Activated gamma-delta T cell (primary cell): ENCODE measurements around the gene RAPGEF1.
A peak's percentile ranks its signal among the peaks of the same experiment; 100 is the strongest.
"Not testable (repeated sequence)": the region's sequence is repeated elsewhere in the genome, so short reads cannot be mapped to it uniquely, and the experiment has no call there.

Experiments used
- DNase-seq: peaks from one replicate; lab custom pipeline; 2025; lab: John Stamatoyannopoulos, UW

RAPGEF1 gene

DNA sequence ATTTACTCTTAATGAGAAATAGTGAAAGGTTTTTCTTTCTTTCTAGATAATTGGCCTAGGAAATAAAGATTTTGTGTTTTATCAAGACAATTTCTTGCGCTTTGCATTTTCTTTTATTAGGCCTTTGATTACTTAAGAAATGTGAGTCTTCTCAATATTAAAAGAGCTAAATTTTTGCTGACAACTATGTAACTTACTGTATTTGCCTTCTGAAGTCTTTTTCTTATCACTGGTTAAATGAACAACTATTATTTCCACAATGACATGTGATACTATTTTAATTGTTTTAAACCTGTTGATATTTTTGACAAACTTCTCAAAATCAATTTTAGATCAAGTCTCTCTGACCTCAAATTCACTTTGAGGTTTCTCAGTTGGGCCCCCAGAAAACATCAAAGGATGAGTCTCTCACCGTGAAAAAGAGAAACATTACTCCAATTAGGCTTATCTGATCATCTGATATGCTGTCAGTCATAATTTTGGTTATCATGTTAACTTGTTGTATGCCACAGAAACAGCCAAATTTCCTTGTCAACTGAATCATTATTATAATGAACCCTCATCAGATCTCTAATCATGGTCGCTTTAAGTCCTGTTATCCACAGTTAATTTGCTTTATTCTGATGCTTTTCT, 48.8 kb downstream of the RAPGEF1 start:
- no peak for DNase-seq

GRCh38 chr9:131690462-131690861, 49.4 kb downstream of the RAPGEF1 start:
- no peak for DNase-seq

GRCh38 chr9:131688377-131688776, 51.5 kb downstream of the RAPGEF1 start:
- no peak for DNase-seq

- no peak for DNase-seq
These were observed 53.8 kb downstream of the RAPGEF1 start for GRCh38 chr9:131685753-131686706.

DNA sequence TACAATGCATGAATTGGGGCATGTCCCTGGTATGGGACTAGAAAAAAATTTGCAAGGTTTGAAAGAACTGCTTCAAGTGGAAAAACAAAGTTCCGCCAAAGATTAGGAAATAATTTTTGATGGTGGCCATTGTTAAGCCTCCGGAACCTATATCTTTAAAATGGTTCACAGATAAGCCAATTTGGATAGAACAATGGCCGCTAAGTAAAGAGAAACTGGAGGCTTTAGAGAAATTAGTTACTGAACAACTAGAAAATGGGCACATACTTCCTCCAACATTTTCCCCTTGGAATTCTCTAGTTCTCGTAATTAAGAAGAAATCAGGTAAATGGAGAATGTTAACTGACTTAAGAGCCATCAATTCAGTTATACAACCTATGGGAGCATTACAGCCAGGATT, 56.8 kb downstream of the RAPGEF1 start:
- DNase-seq: not testable (repeated sequence)

- no peak for DNase-seq
These were observed 57.6 kb downstream of the RAPGEF1 start for GRCh38 chr9:131682261-131682660.

- not testable (repeated sequence) for DNase-seq
These were observed 58.0 kb downstream of the RAPGEF1 start for GRCh38 chr9:131681826-131682225.

DNA sequence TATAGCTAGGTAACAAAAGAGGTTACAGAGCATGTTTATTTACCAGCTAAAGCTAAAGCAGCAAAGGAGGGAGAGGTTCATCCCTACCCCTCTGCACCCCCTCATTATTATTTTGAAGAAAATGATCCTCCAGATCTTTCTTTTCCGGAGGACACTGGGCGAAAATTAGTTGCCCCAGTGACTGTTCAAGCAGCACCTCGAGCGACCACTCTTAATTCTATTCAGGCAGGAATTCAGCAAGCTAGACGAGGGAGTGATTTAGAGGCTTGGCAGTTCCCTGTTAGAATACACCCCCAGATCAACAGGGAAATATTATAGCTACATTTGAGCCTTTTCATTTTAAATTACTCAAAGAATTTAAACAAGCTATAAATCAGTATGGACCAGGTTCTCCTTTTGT, 58.8 kb downstream of the RAPGEF1 start:
- not testable (repeated sequence) for DNase-seq

- no peak for DNase-seq
These were observed 60.4 kb downstream of the RAPGEF1 start for GRCh38 chr9:131679261-131680020.

DNA sequence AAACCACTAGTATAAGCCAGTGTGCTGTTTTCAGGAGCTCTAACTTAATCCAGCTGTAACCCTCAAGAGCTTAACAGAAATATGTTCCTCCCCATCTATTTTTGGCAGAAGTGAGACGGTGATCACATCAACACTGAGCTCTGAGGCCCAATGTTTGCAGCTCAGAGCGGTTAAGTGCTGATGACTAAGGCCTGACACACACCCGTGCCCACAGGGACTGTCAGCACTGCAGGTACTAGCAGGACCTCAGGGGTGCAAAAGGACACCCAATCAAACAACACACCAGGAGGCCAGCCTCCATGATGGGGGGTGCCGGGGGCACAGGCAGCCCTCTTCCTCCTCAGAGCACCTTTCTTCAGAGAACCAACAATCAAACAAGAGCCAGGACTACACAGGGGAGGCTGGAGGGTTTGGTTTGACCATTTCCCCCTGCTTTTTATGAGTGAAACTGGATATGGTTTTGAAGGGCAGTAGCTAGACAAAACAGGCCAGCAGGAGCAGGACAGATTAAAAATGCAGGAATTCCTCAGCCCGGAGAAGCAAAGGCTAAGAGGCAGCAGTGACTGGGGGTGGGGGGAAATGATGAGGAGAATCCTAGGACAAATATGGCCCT, 61.3 kb downstream of the RAPGEF1 start:
- DNase-seq: peak; percentile 24

DNA sequence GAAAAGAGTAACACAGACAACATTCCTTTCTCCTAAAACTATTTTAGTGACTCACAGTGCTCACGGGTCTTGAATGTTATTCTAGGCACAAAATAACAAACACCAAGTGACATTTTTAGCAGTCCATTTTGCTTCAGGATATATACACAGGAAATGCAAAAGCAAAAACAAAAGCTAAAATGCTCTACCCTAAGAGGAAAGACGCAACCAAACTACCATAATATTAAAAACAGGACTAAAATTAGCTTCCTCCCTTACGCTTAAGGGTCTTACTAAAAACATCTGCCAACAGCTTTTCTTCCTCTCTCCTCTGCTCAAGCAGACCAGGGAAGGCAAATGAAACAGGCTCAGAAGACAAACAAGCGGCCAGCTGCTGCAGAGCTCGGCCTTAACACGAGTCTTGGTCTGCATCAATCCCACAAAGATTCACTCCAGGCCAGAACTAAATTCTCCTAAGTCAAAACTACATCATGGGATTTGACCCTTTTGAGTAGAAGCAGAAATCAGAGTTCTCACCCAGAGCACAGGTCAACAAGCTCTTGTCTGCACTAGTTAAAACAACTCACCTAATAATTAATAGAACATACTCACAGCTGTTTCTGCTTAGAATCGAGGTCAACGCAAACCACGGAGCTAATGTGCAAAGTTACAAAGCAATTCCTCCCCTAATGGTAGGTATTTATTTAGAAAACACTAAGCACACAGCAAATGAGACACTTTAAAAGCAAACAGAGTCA, 62.3 kb downstream of the RAPGEF1 start:
- DNase-seq: no peak

DNA sequence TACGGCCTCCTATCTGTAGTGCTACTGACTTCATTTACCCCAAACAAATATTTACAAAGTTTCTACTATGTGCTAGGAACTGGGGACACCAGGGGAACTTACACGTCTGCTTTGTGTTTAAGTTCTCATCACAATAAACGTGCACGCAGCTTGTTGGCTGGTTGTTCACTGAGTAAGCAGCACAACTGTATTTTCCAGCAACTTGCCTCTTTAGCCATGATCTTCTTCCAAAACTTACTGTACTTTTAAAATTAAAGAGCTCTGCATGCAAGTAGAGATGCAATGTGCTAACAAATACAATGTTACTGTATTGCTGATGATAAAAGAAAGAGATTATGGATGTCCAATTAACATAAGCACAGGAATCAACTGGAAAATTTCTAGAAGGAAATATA, 62.8 kb downstream of the RAPGEF1 start:
- no peak for DNase-seq

DNA sequence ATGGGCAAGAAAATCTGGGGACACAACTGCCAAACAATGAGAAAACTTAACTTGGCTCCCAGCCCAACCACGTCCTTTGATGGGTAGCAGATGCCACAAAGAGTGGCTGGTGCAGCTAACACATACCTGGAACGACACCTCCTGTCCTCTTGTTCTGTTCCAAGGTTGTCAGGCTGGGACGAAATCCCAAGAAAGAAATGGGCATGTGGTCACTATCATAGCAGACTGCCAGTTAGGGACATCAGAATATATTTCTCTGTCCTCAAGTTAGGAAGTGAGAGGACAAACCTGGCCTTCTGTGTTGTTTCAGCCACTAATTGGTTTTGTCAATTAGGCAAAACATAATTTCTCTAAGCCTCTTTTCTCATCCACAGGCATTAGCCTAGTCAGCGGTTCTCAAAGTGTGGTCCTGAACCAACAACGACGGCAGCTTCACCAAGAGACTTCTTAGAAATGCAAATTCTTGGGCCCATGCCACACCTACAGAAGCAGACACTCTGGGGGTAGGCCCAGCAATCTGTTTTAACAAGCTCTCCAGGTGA, 63.4 kb downstream of the RAPGEF1 start:
- DNase-seq: no peak

DNA sequence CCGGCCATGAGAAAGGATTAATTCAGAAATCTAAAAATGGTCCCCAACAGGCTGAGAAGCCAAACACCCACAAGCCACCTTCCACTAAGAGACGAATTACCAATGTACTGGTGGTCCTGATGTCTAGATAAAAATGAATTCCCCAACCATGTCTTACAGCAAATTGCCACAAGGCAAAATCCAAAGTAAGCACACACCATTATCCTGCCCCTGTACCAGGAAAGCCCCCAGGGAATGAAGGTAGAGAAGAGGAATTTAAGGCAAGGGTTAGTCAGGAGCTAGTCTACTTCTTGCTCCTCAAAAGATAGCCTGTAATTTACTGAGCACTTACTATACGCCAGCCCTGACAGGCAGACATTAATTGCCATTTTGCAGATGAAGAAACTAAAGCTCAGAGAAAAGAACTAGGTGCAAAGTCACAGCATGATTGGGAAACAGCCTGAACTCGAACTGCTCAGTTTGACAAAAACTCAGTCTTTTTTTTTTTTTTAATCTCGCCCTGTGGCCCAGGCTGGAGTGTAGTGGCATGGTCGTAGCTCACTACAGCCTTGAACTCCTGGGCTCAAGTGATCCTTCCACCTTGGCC, 64.3 kb downstream of the RAPGEF1 start:
- DNase-seq: no peak

- DNase-seq: no peak
These were observed 65.2 kb downstream of the RAPGEF1 start for GRCh38 chr9:131674425-131675421.

GRCh38 chr9:131673531-131673930, 66.3 kb downstream of the RAPGEF1 start:
- DNase-seq: no peak

- no peak for DNase-seq
These were observed 66.8 kb downstream of the RAPGEF1 start for GRCh38 chr9:131673068-131673467.

DNA sequence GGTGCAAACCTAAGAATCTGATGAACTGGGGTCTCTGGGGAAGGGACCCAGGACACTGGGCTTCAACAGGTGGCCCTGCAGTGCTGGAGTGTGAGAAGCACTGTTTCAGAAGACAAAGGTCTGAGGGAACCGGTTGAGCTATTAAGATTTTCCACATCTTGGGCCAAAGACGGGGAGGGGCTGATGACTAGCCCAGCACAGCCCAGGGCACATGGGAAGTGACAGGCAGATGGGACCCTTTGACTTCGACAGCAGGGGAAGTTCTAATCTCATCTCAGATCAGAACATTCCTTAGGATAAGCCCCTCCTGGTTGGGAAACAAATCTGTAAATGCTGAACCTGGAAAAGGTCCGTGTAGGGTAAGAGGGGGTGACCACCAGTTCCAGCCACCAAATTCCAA, 67.4 kb downstream of the RAPGEF1 start:
- no peak for DNase-seq

GRCh38 chr9:131671133-131671520, 68.7 kb downstream of the RAPGEF1 start:
- no peak for DNase-seq
